Suprapubic skin (tissue), 3 donors: Measurements from ENCODE around the gene KAZN.

Source experiments
- POLR2A ChIP-seq, 2 donors: fragments of 450-650 bp; IDR thresholded peaks; one replicate each; pipeline ENCODE4 v1.6.1; 2017; ENCODE audit warnings: antibody characterized with exemption in 2 of 2, mild to moderate bottlenecking in 2 of 2, moderate library complexity in 2 of 2
- TF ChIP-seq, protein P1 (sequence below), 2 donors: fragments of 200-600 bp in 1 of 2; fragments of 450-650 bp in 1 of 2; sonication (generic) in 1 of 2; IDR thresholded peaks; one replicate each; pipeline ENCODE4 v1.5.1; 2016 to 2019; ENCODE audit warnings: antibody characterized with exemption in 2 of 2, mild to moderate bottlenecking in 1 of 2, moderate library complexity in 1 of 2

DNA sequence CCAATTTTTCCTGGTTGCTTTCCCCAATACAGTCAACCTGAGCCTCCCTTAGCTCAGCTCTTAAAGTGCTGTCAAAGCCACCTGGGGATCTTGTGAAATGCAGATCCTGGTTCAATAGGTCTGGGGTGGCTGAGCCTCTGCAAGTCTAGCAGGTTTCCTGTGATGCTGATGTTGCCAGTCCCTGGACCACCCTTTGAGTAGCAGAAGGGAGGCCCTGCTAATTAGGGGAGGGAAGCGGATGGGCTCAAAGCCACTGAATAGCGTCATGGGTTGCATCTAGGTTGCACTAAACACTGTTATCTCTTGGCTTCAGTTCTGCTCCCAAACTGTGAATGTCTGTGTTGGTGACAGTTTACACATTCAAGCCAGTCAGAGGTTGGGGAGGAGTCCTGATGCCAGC lies 127.2 kb downstream of the KAZN start:
- TF ChIP-seq, protein P1, sequence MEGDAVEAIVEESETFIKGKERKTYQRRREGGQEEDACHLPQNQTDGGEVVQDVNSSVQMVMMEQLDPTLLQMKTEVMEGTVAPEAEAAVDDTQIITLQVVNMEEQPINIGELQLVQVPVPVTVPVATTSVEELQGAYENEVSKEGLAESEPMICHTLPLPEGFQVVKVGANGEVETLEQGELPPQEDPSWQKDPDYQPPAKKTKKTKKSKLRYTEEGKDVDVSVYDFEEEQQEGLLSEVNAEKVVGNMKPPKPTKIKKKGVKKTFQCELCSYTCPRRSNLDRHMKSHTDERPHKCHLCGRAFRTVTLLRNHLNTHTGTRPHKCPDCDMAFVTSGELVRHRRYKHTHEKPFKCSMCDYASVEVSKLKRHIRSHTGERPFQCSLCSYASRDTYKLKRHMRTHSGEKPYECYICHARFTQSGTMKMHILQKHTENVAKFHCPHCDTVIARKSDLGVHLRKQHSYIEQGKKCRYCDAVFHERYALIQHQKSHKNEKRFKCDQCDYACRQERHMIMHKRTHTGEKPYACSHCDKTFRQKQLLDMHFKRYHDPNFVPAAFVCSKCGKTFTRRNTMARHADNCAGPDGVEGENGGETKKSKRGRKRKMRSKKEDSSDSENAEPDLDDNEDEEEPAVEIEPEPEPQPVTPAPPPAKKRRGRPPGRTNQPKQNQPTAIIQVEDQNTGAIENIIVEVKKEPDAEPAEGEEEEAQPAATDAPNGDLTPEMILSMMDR (IDR thresholded peaks at IDR 0.05): no peak
- TF ChIP-seq POLR2A (IDR thresholded peaks at IDR 0.05): no peak
